Measurements from ENCODE around the gene TACO1. TPM values are rescaled to one million over a fixed set of nuclear protein-coding genes. Genes with fewer than 3 reads are reported as not detected.

Gene TACO1
- total and polyA plus RNA-seq, 9 of the 15 experiments (the other 6 are each of a cell fraction or from before 2014, with no cell fraction given) = 10.3 to 41.6 (median 30.9) TPM

DNA sequence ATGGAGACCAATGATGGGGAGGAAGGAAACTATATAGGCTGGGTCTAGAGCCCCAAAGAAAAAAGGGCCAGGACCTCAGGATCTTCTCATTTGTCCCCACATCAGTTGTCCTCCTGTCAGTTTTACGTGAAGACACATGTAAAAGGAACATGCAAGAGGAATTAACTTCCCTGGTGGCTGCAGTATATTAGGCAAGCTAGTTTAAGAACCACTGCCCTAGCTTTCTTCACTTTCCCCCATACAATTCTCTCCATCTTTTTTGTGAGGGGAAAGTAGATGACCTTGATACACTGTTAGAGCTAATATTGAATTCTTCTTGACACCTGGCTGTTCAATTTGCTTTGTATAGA, 23.8 kb downstream of the TACO1 start:
- POLR2A ChIA-PET = interaction anchor here (1.0 to 2.4 kb wide), 2 partner anchors 11 to 19 kb away, joined by 3 to 10 read pairs; no protein-coding TSS in a partner anchor
- H3K9ac ChIP-seq (ENCODE audit: insufficient read depth in 1 of 2, low read depth in 2 of 2, low read length in 2 of 2) = peak overlapping the region in 1 of 2 experiments; percentile 0; a peak in 1 of 4 replicates
- peak overlapping the region; percentile 76; the same call in 1 of the 2 replicates for H3K4me2 ChIP-seq (ENCODE audit: insufficient read depth, low read length)
- no peaks in the 10 kb centered on the region for H4K20me1 ChIP-seq (replicated peaks; ENCODE audit: control insufficient read depth, insufficient read depth, low read length)
- H3K27me3 ChIP-seq (ENCODE audit: control insufficient read depth in 2 of 2, insufficient read depth in 2 of 2, low read length in 2 of 2) = no peaks in the 10 kb centered on the region
- FAIRE-seq = no peak
- H3K4me1 ChIP-seq (replicated peaks in 1 of 2; ENCODE audit: control insufficient read depth in 2 of 2, insufficient read depth in 2 of 2, low read length in 2 of 2) = peaks cover 10 to 22% of the 10 kb centered on the region in 2 experiments; a peak in 4 of 5 replicates
- H3K4me3 ChIP-seq = no peak overlapping the region
- no peak for ATAC-seq
- H3K79me2 ChIP-seq (ENCODE audit: control insufficient read depth, insufficient read depth, low read length) = peaks cover 43% of the 10 kb centered on the region
- H3K36me3 ChIP-seq (ENCODE audit: control insufficient read depth, insufficient read depth, low read length) = no peaks in the 10 kb centered on the region; the same call in 2 of the 3 replicates
- TF ChIP-seq, protein P1, sequence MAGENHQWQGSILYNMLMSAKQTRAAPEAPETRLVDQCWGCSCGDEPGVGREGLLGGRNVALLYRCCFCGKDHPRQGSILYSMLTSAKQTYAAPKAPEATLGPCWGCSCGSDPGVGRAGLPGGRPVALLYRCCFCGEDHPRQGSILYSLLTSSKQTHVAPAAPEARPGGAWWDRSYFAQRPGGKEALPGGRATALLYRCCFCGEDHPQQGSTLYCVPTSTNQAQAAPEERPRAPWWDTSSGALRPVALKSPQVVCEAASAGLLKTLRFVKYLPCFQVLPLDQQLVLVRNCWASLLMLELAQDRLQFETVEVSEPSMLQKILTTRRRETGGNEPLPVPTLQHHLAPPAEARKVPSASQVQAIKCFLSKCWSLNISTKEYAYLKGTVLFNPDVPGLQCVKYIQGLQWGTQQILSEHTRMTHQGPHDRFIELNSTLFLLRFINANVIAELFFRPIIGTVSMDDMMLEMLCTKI (IDR thresholded peaks at IDR 0.05; ENCODE audit: partially characterized antibody) = no peak
- TF ChIP-seq ZFP1 (CRISPR knock-in tag; IDR thresholded peaks at IDR 0.05) = no peak
- no peak for TF ChIP-seq CEBPG (CRISPR knock-in tag; IDR thresholded peaks at IDR 0.05)
- TF ChIP-seq CEBPG (tag; conservative IDR thresholded peaks at IDR 0.05 in 1 of 2, IDR thresholded peaks at IDR 0.05 in 1 of 2) = no peak
- intact Hi-C loops (cut with micrococcal nuclease) (loop anchor here (5.0 to 10.0 kb wide), 3 partner anchors 73 to 220 kb away; partner anchors contain the start of genes CCDC47, DDX42 and SMARCD2), in situ Hi-C loops (cut with MboI) (no loop called here)
- H3K9me1 ChIP-seq (ENCODE audit: control insufficient read depth, insufficient read depth, low read length) = peaks cover 3% of the 10 kb centered on the region
- CTCF ChIA-PET (ENCODE audit: low intra/inter-chr PET ratio) = no interaction called here
- H2AFZ ChIP-seq (ENCODE audit: low read depth, low read length) = no peak overlapping the region
- DNase-seq (ENCODE audit: extremely low read depth in 1 of 4, low spot score in 3 of 4) = no peak
- TSS peak; percentile 35 for BruUV-seq (replicated peaks)
- no peaks in the 10 kb centered on the region for H3K9me3 ChIP-seq (replicated peaks; ENCODE audit: control insufficient read depth, insufficient read depth, low read depth, low read length)
- H3K27ac ChIP-seq (ENCODE audit: extremely low read depth, low read depth, low read length) = no peak overlapping the region
- 38% methylated on average over 1 of the region's 1 CpG for WGBS (ENCODE audit: insufficient coverage, low coverage, missing lambda C conversion rate)

Measured in K562 (cell line).